Measurements from ENCODE around the gene COL4A4. TPM values are rescaled to one million over a fixed set of nuclear protein-coding genes. Genes with fewer than 3 reads are reported as not detected.
A peak's percentile ranks its signal among the peaks of the same experiment; 100 is the strongest.

COL4A4 gene
- total RNA-seq, 6 experiments from 2014 or later = 0.02 to 0.11 (median 0.03) TPM; not detected in 3

DNA sequence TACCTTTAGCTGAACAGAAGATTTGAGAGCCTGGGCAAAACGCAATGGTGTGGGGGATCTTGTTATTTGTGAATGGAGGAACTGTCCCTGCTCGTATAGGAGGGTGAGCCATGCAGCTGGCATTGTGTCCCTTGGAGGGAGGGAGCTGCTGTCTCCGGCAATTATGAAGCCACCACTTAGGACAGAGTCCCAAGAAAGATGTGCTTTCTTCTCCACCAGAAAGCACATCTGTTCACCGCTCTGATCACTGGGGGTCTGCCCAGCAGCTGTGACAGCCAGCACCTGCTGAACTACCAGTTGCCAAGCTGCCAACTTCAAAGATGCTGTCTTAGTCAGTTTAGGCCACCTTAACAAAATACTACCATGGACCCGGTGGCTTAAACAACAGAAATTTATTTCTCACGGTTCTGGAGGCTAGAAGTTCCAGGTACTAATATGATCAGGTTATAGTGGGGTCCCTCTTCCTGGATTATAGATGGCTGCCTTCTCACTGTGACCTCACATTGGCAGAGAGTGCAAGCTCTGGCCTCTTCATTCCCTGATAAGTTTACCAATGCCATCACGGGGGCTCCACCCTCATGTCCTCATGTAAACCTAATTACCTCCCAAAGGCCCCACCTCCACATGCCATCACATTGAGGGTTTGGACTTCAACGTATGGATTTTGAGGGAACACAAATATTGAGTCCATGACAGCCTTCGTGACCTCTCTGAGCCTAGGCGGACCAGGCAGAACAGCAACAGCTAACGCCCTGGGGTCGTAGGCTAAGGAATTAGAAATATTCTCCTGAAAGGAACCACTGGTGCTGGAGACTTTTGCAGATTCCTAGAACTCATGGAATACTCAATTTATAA, 179.9 kb downstream of the COL4A4 start:
- TF ChIP-seq, protein P1, sequence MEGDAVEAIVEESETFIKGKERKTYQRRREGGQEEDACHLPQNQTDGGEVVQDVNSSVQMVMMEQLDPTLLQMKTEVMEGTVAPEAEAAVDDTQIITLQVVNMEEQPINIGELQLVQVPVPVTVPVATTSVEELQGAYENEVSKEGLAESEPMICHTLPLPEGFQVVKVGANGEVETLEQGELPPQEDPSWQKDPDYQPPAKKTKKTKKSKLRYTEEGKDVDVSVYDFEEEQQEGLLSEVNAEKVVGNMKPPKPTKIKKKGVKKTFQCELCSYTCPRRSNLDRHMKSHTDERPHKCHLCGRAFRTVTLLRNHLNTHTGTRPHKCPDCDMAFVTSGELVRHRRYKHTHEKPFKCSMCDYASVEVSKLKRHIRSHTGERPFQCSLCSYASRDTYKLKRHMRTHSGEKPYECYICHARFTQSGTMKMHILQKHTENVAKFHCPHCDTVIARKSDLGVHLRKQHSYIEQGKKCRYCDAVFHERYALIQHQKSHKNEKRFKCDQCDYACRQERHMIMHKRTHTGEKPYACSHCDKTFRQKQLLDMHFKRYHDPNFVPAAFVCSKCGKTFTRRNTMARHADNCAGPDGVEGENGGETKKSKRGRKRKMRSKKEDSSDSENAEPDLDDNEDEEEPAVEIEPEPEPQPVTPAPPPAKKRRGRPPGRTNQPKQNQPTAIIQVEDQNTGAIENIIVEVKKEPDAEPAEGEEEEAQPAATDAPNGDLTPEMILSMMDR (IDR thresholded peaks at IDR 0.05) = no peak
- Mint-ChIP-seq H3K9me3 (no peaks in the 10 kb centered on the region), H3K27ac (no peak overlapping the region), H3K36me3 (ENCODE audit: low read depth) (peaks cover 9% of the 10 kb centered on the region), H3K4me3 (no peak overlapping the region), H3K27me3 (ENCODE audit: insufficient read depth) (no peaks in the 10 kb centered on the region; the same call in 1 of the 2 replicates), H3K4me1 (ENCODE audit: low read depth) (peaks cover 28% of the 10 kb centered on the region)
- no peak for DNase-seq

DNA sequence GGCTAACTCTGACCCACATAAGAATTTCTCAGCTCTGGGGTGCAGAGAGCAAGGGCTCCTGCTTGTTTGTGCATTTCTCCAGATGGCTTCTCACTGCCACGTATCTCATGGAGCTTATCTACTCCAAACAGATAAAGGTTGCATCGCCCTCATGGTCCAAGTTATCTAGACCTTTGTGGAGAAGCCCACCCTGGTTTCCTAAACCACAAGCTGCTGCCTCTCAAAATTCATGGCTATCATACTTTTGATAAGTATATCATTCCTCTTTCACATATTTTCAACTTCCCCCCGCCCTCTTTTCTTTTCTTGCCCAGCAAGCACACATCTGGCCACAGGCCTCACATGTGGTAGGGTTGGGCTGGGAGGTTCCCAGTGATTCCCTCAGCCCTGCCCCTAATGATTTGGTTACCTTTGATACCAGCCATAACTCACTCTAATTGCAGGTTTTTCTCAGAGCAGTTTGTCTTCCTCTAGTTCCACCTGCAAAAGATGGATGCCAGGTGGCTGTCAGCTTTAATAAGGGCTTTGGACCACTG, 182.1 kb downstream of the COL4A4 start:
- TF ChIP-seq, protein P1 (IDR thresholded peaks at IDR 0.05) = no peak
- Mint-ChIP-seq H3K4me1 (ENCODE audit: low read depth) (peaks cover 50% of the 10 kb centered on the region), H3K9me3 (no peaks in the 10 kb centered on the region), H3K4me3 (no peak overlapping the region), H3K27ac (no peak overlapping the region), H3K27me3 (ENCODE audit: insufficient read depth) (no peaks in the 10 kb centered on the region; the same call in 1 of the 2 replicates), H3K36me3 (ENCODE audit: low read depth) (peaks cover 15% of the 10 kb centered on the region)
- DNase-seq = no peak

GRCh38 chr2:226979004-226979403, 185.0 kb downstream of the COL4A4 start:
- no peaks in the 10 kb centered on the region; the same call in none of the 2 replicates for H3K27me3 Mint-ChIP-seq (ENCODE audit: insufficient read depth)
- no peaks in the 10 kb centered on the region for H3K9me3 Mint-ChIP-seq
- H3K4me1 Mint-ChIP-seq (ENCODE audit: low read depth) = peaks cover 37% of the 10 kb centered on the region
- TF ChIP-seq, protein P1 (IDR thresholded peaks at IDR 0.05) = no peak; the same call in 1 of the 2 replicates
- H3K36me3 Mint-ChIP-seq (ENCODE audit: low read depth) = peaks cover 37% of the 10 kb centered on the region
- DNase-seq = no peak
- H3K27ac Mint-ChIP-seq = no peak overlapping the region
- no peak overlapping the region for H3K4me3 Mint-ChIP-seq

GRCh38 chr2:226978300-226978699, 185.7 kb downstream of the COL4A4 start:
- Mint-ChIP-seq H3K4me1 (ENCODE audit: low read depth) (peaks cover 35% of the 10 kb centered on the region), H3K36me3 (ENCODE audit: low read depth) (peaks cover 43% of the 10 kb centered on the region), H3K27ac (peak overlapping the region; percentile 46; the same call in 1 of the 2 replicates), H3K4me3 (no peak overlapping the region), H3K27me3 (ENCODE audit: insufficient read depth) (peaks cover 2% of the 10 kb centered on the region), H3K9me3 (no peaks in the 10 kb centered on the region)
- no peak for DNase-seq
- TF ChIP-seq, protein P1 (IDR thresholded peaks at IDR 0.05) = no peak

DNA sequence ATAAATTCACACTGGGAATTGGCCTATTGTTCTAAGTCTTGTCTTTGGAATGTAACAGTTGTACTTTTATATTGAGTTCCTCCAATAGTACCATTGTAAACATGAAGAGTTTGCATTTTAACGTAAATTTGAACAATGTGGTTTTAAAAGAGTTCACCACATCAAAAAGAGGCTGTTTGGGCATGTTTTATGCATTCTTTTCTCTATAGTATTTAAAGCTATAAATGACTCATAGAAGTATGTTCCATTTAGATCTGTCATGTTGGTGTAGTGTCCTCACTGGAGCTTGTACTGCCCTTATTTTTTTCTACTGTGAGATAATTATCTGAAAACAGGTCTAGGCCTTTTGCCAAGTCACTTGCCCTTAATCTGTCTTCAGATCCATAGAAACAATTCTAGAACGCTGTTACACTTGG, 186.2 kb downstream of the COL4A4 start:
- H3K36me3 Mint-ChIP-seq (ENCODE audit: low read depth) = peaks cover 48% of the 10 kb centered on the region
- H3K4me1 Mint-ChIP-seq (ENCODE audit: low read depth) = peaks cover 39% of the 10 kb centered on the region
- peaks cover 2% of the 10 kb centered on the region; the same call in 1 of the 2 replicates for H3K27me3 Mint-ChIP-seq (ENCODE audit: insufficient read depth)
- no peak overlapping the region; the same call in 1 of the 2 replicates for H3K4me3 Mint-ChIP-seq
- H3K9me3 Mint-ChIP-seq = no peaks in the 10 kb centered on the region
- peak overlapping the region; percentile 46; the same call in 1 of the 2 replicates for H3K27ac Mint-ChIP-seq
- TF ChIP-seq, protein P1 (IDR thresholded peaks at IDR 0.05) = no peak
- peak; percentile 95 for DNase-seq

Data from HFFc6 (cell line).